A673 (cell line): ENCODE measurements around the gene VPS16. TPM values are rescaled to one million over a fixed set of nuclear protein-coding genes. Genes with fewer than 3 reads are reported as not detected.

ENCODE experiments used
- BruUV-seq: library from RNA; stranded (reverse); fragments of 400-500 nt; replicated peaks from 2 replicates; lab custom pipeline; 2021; lab: Mats Ljungman, UMichigan
- CTCF ChIA-PET: fragments of 300-600 bp; sonication (Branson Sonifier 250); formaldehyde crosslinking; loops from one replicate; lab custom pipeline; 2022; ENCODE audit warnings: antibody characterized with exemption; lab: Charles Lee
- POLR2A ChIA-PET: fragments of 300-600 bp; sonication (Branson Sonifier 250); formaldehyde crosslinking; loops from one replicate; lab custom pipeline; 2022; ENCODE audit warnings: antibody characterized with exemption; ENCODE audit not compliant: low non-redundant PET; lab: Charles Lee
- DNase-seq: peaks from one replicate; pipeline ENCODE4 v3.0.0-alpha.2; 2015; ENCODE audit warnings: low spot score
- H3K27ac ChIP-seq: fragments of 200-600 bp; sonication (generic); 2 replicates; pipeline ENCODE4 v1.5.1; 2016; ENCODE audit warnings: mixed run types, low read depth, mild to moderate bottlenecking, mixed read lengths, antibody characterized with exemption, low read length; ENCODE audit not compliant: poor library complexity, severe bottlenecking
- H3K27me3 ChIP-seq: fragments of 200-600 bp; sonication (generic); replicated peaks from 2 replicates; pipeline ENCODE4 v1.6.1; 2017; ENCODE audit warnings: mixed run types, low read depth, mild to moderate bottlenecking, mixed read lengths, antibody characterized with exemption, low read length; ENCODE audit not compliant: insufficient read depth, poor library complexity
- H3K36me3 ChIP-seq: fragments of 200-600 bp; sonication (generic); 2 replicates; pipeline ENCODE4 v1.6.1; 2016; ENCODE audit warnings: mixed run types, mild to moderate bottlenecking, mixed read lengths, antibody characterized with exemption, low read length; ENCODE audit not compliant: insufficient read depth, poor library complexity, severe bottlenecking
- H3K4me1 ChIP-seq: fragments of 200-600 bp; sonication (generic); 2 replicates; pipeline ENCODE4 v1.6.1; 2017; ENCODE audit warnings: mixed run types, mild to moderate bottlenecking, mixed read lengths, antibody characterized with exemption, low read length; ENCODE audit not compliant: insufficient read depth, poor library complexity, severe bottlenecking
- H3K4me3 ChIP-seq: fragments of 200-600 bp; sonication (generic); 2 replicates; pipeline ENCODE4 v1.5.1; 2016; ENCODE audit warnings: low read depth, mixed run types, mild to moderate bottlenecking, mixed read lengths, low read length; ENCODE audit not compliant: poor library complexity, severe bottlenecking
- H3K9me3 ChIP-seq: fragments of 200-600 bp; sonication (generic); 2 replicates; pipeline ENCODE4 v1.6.1; 2016; ENCODE audit warnings: mixed run types, low read depth, mild to moderate bottlenecking, mixed read lengths, antibody characterized with exemption, low read length; ENCODE audit not compliant: poor library complexity, severe bottlenecking
- CTCF ChIP-seq: fragments of 300-800, 200-600 bp; sonication (generic); conservative IDR thresholded peaks from 2 replicates; pipeline ENCODE4 v1.5.1; 2017; ENCODE audit warnings: low read depth, mild to moderate bottlenecking, antibody characterized with exemption, low read length, moderate library complexity, mixed read lengths
- EZH2 ChIP-seq: fragments of 200-600 bp; sonication (generic); IDR thresholded peaks from 2 replicates; pipeline ENCODE4 v1.6.1; 2017; ENCODE audit warnings: borderline replicate concordance, low read depth, mild to moderate bottlenecking, mixed read lengths, antibody characterized with exemption, low read length; ENCODE audit not compliant: poor library complexity, severe bottlenecking
- intact Hi-C: fragments of 100-400 bp; cut with micrococcal nuclease; formaldehyde crosslinking; loops from one replicate; pipeline ENCODE4 v1.10.0; 2022; ENCODE audit not compliant: unreplicated experiment
- total RNA-seq: library from RNA; stranded (reverse); gene quantifications from 2 replicates; pipeline ENCODE4 v1.2.3, GENCODE V29; 2021

The VPS16 gene
- total RNA-seq, 1 experiment from 2014 or later = 37.8 TPM

DNA sequence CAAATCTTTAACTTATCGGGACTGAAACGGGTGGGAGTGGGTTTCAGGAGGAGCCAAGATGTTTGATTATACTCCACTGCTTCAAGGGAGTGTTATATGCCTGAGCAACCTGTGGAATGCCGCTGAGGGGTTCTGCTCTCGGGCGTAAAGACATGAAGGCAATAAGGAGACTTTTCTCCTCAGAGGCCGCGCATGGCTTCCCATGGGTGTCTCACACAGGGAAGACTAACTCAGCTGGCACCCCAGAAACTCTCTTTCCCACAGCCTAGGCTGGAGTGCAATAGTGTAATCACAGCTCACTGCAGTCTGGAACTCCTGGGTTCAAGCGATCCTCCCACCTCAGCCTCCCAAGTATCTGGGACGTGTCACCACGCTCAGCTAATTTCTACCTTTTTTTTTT, 30.9 kb upstream of the VPS16 start:
- Histone ChIP-seq H3K36me3 (no peaks in the 10 kb centered on the region), H3K4me1 (peaks cover 9% of the 10 kb centered on the region), H3K9me3 (peaks cover 17% of the 10 kb centered on the region), H3K27me3 (peaks cover 17% of the 10 kb centered on the region), H3K4me3 (no peak overlapping the region), H3K27ac (no peak overlapping the region)
- POLR2A ChIA-PET = no interaction called here
- no peak for TF ChIP-seq CTCF
- TF ChIP-seq EZH2 = no peak
- no peak for DNase-seq
- CTCF ChIA-PET = no interaction called here
- intact Hi-C loops = no loop called here
- no TSS peak for BruUV-seq

GRCh38 chr20:2812189-2812588, 28.4 kb upstream of the VPS16 start:
- peaks cover 17% of the 10 kb centered on the region for H3K9me3 ChIP-seq
- intact Hi-C loops = no loop called here
- H3K27ac ChIP-seq = no peak overlapping the region
- TF ChIP-seq CTCF (no peak), EZH2 (no peak)
- ChIA-PET CTCF (no interaction called here), POLR2A (no interaction called here)
- H3K36me3 ChIP-seq = no peaks in the 10 kb centered on the region
- DNase-seq = no peak
- H3K4me1 ChIP-seq = peaks cover 17% of the 10 kb centered on the region
- H3K4me3 ChIP-seq = no peak overlapping the region
- no peaks in the 10 kb centered on the region for H3K27me3 ChIP-seq
- BruUV-seq = no TSS peak

GRCh38 chr20:2814076-2814475, 26.5 kb upstream of the VPS16 start:
- ChIA-PET CTCF (no interaction called here), POLR2A (no interaction called here)
- Histone ChIP-seq H3K27ac (peak overlapping the region; percentile 49), H3K36me3 (no peaks in the 10 kb centered on the region), H3K4me3 (no peak overlapping the region), H3K27me3 (no peaks in the 10 kb centered on the region), H3K9me3 (peaks cover 17% of the 10 kb centered on the region), H3K4me1 (peaks cover 17% of the 10 kb centered on the region)
- intact Hi-C loops = no loop called here
- no peak for TF ChIP-seq EZH2
- TF ChIP-seq CTCF = no peak
- BruUV-seq = no TSS peak
- DNase-seq = peak; percentile 69
